Measurements from ENCODE around the gene NOC2L. TPM values are rescaled to one million over a fixed set of nuclear protein-coding genes. Genes with fewer than 3 reads are reported as not detected.

The NOC2L gene
- total and polyA plus RNA-seq, 9 of the 15 experiments (the other 6 are each of a cell fraction or from before 2014, with no cell fraction given): 4.0 to 410 (median 200) TPM

DNA sequence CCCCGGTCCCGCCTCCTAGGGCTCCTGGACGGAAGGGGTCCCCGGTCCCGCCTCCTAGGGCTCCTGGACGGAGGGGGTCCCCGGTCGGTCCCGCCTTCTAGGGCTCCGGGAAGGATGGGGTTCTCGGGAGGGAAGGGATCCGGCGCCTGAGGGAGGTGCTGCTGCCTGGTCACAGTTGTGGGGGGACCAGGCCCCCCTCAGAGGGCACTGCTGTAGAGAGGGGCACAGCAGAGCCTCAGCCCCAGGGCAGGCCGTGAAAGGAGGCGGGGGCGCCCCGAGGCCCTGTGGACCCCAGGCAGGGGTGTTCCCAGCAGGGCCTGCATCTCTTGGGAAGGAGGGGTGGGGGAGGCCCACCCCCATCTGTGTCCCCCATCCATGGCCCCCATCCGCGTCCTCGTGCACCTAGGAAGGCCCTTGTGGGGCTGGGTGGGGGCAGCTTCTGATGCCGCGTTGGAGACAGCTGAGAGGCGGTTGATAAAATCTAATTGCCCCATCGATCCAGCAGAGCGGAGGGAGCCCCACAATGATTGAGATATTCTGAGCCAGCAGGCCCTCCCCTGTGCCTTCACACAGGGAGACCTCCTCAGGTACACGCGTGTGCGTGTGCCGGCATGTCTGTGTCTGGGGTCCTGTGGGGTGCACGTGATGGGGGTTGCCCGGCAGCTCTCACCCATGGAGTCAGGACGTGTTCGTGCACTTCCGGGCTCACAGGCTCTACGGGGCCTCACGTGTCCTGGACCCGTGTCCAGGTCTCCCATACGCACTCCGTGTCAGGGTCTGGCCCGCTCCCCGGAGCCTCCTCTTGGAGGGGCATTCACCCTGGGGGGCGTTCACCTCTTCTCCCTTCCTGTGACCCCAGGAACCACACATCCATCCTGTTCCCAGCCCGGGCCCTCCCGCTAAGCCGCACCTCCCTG lies 22.4 kb downstream of the NOC2L start (continued):
- TF ChIP-seq, protein P1, sequence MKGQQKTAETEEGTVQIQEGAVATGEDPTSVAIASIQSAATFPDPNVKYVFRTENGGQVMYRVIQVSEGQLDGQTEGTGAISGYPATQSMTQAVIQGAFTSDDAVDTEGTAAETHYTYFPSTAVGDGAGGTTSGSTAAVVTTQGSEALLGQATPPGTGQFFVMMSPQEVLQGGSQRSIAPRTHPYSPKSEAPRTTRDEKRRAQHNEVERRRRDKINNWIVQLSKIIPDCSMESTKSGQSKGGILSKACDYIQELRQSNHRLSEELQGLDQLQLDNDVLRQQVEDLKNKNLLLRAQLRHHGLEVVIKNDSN (CRISPR knock-in tag; IDR thresholded peaks at IDR 0.05): peak; percentile 47

DNA sequence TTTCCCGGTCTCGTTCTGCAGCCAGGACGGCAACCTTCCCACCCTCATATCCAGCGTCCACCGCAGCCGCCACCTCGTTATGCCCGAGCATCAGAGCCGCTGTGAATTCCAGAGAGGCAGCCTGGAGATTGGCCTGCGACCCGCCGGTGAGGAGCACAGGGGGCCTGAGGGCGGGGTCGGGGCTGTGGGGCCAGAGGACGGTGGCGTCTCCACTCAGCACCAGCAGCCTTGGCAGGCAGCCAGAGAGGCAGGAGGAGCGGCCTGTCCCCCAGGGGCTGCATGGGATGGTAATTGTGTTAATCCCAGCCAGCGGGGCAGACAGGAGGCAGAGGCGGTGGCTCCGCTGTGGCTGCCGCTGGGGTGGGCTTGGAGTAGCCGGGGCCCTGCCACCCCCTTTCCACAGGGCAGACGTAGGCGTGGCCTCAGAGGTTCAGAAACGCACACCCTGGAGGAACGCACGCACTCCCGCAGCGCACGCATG lies 23.3 kb downstream of the NOC2L start:
- intact Hi-C loops (cut with micrococcal nuclease): no loop called here
- H3K79me2 ChIP-seq (ENCODE audit: control insufficient read depth, insufficient read depth, low read length): no peaks in the 10 kb centered on the region
- no peak overlapping the region for H3K4me3 ChIP-seq
- H3K9me3 ChIP-seq (replicated peaks; ENCODE audit: control insufficient read depth, insufficient read depth, low read depth, low read length): no peaks in the 10 kb centered on the region
- peak; percentile 65 to 74 (median 68) for DNase-seq (ENCODE audit: extremely low read depth in 1 of 4, low spot score in 3 of 4)
- no peak overlapping the region for H3K9ac ChIP-seq (ENCODE audit: insufficient read depth in 1 of 2, low read depth in 2 of 2, low read length in 2 of 2)
- no peak overlapping the region for H3K4me2 ChIP-seq (ENCODE audit: insufficient read depth, low read length)
- H2AFZ ChIP-seq (ENCODE audit: low read depth, low read length): no peak overlapping the region
- ChIA-PET POLR2A (interaction anchor here (0.6 to 1.0 kb wide), 2 partner anchors 10 to 19 kb away, joined by 4 read pairs; no protein-coding TSS in a partner anchor), CTCF (ENCODE audit: low intra/inter-chr PET ratio) (no interaction called here)
- 2% methylated on average over 29 of the region's 30 CpGs for WGBS (ENCODE audit: insufficient coverage, low coverage, missing lambda C conversion rate)
- H3K36me3 ChIP-seq (ENCODE audit: control insufficient read depth, insufficient read depth, low read length): no peaks in the 10 kb centered on the region
- in situ Hi-C loops (cut with MboI): no loop called here
- peaks cover 14 to 77% of the 10 kb centered on the region in 2 experiments for H3K4me1 ChIP-seq (replicated peaks in 1 of 2; ENCODE audit: control insufficient read depth in 2 of 2, insufficient read depth in 2 of 2, low read length in 2 of 2)
- H3K27ac ChIP-seq (ENCODE audit: extremely low read depth, low read depth, low read length): no peak overlapping the region
- peak; percentile 71 for FAIRE-seq
- BruUV-seq (replicated peaks): no TSS peak
- ATAC-seq: no peak
- H3K9me1 ChIP-seq (ENCODE audit: control insufficient read depth, insufficient read depth, low read length): no peaks in the 10 kb centered on the region
- peaks cover 11 to 41% of the 10 kb centered on the region in 2 experiments; a peak in 4 of 5 replicates for H3K27me3 ChIP-seq (ENCODE audit: control insufficient read depth in 2 of 2, insufficient read depth in 2 of 2, low read length in 2 of 2)
- peaks cover 14% of the 10 kb centered on the region for H4K20me1 ChIP-seq (replicated peaks; ENCODE audit: control insufficient read depth, insufficient read depth, low read length)
- TF ChIP-seq CREM (IDR thresholded peaks at IDR 0.05; ENCODE audit: low read depth): 0 out of 2 replicates have a peak, but pooled peaks have one; percentile 5
- TF ChIP-seq NFIC (IDR thresholded peaks at IDR 0.05): peak; percentile 96
- TF ChIP-seq, protein P2, sequence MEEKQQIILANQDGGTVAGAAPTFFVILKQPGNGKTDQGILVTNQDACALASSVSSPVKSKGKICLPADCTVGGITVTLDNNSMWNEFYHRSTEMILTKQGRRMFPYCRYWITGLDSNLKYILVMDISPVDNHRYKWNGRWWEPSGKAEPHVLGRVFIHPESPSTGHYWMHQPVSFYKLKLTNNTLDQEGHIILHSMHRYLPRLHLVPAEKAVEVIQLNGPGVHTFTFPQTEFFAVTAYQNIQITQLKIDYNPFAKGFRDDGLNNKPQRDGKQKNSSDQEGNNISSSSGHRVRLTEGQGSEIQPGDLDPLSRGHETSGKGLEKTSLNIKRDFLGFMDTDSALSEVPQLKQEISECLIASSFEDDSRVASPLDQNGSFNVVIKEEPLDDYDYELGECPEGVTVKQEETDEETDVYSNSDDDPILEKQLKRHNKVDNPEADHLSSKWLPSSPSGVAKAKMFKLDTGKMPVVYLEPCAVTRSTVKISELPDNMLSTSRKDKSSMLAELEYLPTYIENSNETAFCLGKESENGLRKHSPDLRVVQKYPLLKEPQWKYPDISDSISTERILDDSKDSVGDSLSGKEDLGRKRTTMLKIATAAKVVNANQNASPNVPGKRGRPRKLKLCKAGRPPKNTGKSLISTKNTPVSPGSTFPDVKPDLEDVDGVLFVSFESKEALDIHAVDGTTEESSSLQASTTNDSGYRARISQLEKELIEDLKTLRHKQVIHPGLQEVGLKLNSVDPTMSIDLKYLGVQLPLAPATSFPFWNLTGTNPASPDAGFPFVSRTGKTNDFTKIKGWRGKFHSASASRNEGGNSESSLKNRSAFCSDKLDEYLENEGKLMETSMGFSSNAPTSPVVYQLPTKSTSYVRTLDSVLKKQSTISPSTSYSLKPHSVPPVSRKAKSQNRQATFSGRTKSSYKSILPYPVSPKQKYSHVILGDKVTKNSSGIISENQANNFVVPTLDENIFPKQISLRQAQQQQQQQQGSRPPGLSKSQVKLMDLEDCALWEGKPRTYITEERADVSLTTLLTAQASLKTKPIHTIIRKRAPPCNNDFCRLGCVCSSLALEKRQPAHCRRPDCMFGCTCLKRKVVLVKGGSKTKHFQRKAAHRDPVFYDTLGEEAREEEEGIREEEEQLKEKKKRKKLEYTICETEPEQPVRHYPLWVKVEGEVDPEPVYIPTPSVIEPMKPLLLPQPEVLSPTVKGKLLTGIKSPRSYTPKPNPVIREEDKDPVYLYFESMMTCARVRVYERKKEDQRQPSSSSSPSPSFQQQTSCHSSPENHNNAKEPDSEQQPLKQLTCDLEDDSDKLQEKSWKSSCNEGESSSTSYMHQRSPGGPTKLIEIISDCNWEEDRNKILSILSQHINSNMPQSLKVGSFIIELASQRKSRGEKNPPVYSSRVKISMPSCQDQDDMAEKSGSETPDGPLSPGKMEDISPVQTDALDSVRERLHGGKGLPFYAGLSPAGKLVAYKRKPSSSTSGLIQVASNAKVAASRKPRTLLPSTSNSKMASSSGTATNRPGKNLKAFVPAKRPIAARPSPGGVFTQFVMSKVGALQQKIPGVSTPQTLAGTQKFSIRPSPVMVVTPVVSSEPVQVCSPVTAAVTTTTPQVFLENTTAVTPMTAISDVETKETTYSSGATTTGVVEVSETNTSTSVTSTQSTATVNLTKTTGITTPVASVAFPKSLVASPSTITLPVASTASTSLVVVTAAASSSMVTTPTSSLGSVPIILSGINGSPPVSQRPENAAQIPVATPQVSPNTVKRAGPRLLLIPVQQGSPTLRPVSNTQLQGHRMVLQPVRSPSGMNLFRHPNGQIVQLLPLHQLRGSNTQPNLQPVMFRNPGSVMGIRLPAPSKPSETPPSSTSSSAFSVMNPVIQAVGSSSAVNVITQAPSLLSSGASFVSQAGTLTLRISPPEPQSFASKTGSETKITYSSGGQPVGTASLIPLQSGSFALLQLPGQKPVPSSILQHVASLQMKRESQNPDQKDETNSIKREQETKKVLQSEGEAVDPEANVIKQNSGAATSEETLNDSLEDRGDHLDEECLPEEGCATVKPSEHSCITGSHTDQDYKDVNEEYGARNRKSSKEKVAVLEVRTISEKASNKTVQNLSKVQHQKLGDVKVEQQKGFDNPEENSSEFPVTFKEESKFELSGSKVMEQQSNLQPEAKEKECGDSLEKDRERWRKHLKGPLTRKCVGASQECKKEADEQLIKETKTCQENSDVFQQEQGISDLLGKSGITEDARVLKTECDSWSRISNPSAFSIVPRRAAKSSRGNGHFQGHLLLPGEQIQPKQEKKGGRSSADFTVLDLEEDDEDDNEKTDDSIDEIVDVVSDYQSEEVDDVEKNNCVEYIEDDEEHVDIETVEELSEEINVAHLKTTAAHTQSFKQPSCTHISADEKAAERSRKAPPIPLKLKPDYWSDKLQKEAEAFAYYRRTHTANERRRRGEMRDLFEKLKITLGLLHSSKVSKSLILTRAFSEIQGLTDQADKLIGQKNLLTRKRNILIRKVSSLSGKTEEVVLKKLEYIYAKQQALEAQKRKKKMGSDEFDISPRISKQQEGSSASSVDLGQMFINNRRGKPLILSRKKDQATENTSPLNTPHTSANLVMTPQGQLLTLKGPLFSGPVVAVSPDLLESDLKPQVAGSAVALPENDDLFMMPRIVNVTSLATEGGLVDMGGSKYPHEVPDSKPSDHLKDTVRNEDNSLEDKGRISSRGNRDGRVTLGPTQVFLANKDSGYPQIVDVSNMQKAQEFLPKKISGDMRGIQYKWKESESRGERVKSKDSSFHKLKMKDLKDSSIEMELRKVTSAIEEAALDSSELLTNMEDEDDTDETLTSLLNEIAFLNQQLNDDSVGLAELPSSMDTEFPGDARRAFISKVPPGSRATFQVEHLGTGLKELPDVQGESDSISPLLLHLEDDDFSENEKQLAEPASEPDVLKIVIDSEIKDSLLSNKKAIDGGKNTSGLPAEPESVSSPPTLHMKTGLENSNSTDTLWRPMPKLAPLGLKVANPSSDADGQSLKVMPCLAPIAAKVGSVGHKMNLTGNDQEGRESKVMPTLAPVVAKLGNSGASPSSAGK (IDR thresholded peaks at IDR 0.05): no peak
- peak; percentile 12 for TF ChIP-seq FIP1L1 (IDR thresholded peaks at IDR 0.05; ENCODE audit: low read depth, low read length, poor library complexity, severe bottlenecking)
- TF ChIP-seq SMAD4 (CRISPR knock-in tag; conservative IDR thresholded peaks at IDR 0.05): no peak
